Bronchial epithelial cell (primary cell): Measurements from ENCODE around the gene NDUFAF3. TPM values are rescaled to one million over a fixed set of nuclear protein-coding genes. Genes with fewer than 3 reads are reported as not detected.

Experiments
- DNase-seq: peaks from one replicate; pipeline ENCODE4 v3.0.0-alpha.2; 2010; ENCODE audit warnings: low read depth
- FAIRE-seq: peaks from 2 replicates; lab custom pipeline; 2011; peaks lifted over from hg19 to GRCh38; lab: Jason Lieb, UNC
- H3K27me3 ChIP-seq: 2 replicates; pipeline ENCODE4 v1.5.1; 2011; ENCODE audit warnings: low read length; ENCODE audit not compliant: control insufficient read depth, insufficient read depth
- H3K36me3 ChIP-seq: 2 replicates; pipeline ENCODE4 v1.5.1; 2011; ENCODE audit warnings: low read length; ENCODE audit not compliant: control insufficient read depth, insufficient read depth
- H3K4me3 ChIP-seq: 2 replicates; pipeline ENCODE4 v1.5.1; 2011; ENCODE audit warnings: mild to moderate bottlenecking, low read depth, low read length, control low read depth
- total RNA-seq: library from RNA; depleted of rRNA; stranded (reverse); fragments of >200 nt; gene quantifications from 2 replicates; pipeline ENCODE4 v1.2.1, GENCODE V29; 2014
- TF ChIP-seq, protein P1 (sequence below): IDR thresholded peaks from 2 replicates; pipeline ENCODE4 v1.5.1; 2011; ENCODE audit warnings: mild to moderate bottlenecking, moderate library complexity, low read length, control low read depth, inconsistent platforms; ENCODE audit not compliant: insufficient read depth, severe bottlenecking

NDUFAF3 gene
- total RNA-seq, 1 donor from 2014 or later: 36.3 TPM

GRCh38 chr3:48997102-48997635 lies 24.8 kb upstream of the NDUFAF3 start:
- Histone ChIP-seq H3K36me3 (no peaks in the 10 kb centered on the region), H3K27me3 (no peaks in the 10 kb centered on the region), H3K4me3 (no peak overlapping the region)
- TF ChIP-seq, protein P1, sequence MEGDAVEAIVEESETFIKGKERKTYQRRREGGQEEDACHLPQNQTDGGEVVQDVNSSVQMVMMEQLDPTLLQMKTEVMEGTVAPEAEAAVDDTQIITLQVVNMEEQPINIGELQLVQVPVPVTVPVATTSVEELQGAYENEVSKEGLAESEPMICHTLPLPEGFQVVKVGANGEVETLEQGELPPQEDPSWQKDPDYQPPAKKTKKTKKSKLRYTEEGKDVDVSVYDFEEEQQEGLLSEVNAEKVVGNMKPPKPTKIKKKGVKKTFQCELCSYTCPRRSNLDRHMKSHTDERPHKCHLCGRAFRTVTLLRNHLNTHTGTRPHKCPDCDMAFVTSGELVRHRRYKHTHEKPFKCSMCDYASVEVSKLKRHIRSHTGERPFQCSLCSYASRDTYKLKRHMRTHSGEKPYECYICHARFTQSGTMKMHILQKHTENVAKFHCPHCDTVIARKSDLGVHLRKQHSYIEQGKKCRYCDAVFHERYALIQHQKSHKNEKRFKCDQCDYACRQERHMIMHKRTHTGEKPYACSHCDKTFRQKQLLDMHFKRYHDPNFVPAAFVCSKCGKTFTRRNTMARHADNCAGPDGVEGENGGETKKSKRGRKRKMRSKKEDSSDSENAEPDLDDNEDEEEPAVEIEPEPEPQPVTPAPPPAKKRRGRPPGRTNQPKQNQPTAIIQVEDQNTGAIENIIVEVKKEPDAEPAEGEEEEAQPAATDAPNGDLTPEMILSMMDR: no peak
- DNase-seq (no peak), FAIRE-seq (no peak)

DNA sequence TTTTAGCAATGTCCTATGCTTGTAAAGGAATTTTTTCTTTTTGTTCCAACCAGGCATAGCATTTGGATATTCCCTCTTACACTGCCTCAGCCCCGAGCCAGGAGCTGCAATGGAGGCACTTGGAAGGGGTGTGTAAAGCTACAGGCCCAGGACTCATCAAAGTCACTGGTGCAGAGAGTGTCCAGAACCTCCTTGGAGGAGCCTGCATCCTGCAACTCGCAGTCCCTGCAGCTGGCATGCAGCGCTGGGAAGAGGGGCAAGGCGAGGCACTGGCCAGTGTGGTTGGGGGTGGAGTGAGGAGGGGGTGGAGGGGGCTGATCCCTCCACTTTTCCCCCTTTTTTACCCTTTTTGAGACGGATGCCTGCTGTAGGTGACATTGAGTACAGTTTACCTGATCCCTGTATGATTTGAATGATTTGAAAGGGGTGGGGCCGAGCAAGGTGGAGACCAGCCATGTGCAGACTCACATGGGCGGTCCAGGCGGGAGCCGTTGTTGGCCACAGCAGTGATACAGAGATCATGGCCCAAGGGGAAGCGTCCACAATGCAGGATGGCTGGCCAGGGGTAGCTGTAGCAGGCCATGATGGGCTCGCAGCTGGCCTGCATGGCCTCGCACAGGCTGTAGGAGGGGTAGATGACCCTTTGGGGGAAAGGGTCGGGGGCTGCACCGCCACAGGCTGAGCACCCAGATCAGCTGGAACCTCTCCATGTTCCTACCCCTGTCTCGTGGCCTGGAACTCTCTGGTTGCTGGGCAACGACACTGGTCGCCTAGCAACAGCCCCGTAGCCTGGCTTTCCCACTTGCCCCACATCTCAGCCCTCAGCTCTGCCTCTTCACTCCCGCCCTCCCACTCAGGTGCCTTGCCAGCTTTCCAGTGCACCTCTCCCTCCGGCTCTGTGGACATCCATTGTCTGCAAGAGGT lies 23.9 kb upstream of the NDUFAF3 start:
- no peak for FAIRE-seq
- no peak overlapping the region for H3K4me3 ChIP-seq
- TF ChIP-seq, protein P1: no peak

DNA sequence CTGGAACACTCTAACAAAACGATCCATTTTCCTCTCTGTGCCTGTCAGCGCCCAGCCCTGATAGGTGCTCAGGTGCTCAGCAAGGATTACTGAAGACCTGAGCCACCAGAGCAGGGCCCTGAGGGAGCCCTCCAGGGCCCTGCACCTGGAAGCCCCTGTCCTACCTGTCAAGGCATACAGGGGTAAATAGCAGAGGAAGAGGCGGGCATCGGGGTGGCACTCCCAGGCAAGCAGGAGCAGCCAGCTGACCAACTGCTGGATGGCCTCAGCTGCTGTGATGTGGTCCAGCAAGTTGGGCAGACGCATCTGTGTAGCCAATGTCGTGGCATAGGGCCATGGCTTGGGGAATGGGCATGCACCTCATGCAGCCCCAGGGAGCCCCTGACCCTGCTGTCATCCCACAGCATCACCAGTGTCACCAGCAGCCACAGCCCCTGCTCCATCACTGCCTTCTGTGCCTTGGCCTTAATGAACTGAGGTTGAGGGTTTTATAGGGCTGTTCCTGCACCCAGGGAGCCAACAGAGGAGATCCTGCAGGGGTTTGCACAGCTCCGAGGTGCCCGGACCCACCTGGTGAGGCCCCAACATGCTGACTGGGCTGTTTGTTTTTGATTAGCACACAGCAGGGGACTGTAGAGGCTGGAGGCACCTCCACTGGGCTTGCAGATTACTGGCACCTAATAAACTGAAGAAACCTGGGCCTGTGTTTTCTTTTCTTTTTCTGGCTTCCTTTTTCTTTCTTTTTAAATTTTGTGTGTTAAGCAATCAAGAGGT lies 22.6 kb upstream of the NDUFAF3 start:
- TF ChIP-seq, protein P1: no peak
- no peaks in the 10 kb centered on the region for H3K27me3 ChIP-seq
- FAIRE-seq (no peak), DNase-seq (no peak)
- no peak overlapping the region for H3K4me3 ChIP-seq
- no peaks in the 10 kb centered on the region for H3K36me3 ChIP-seq

More for the DNA sequence above, 23.9 kb upstream of the NDUFAF3 start:
- Histone ChIP-seq H3K36me3 (no peaks in the 10 kb centered on the region), H3K27me3 (no peaks in the 10 kb centered on the region)
- no peak for DNase-seq

DNA sequence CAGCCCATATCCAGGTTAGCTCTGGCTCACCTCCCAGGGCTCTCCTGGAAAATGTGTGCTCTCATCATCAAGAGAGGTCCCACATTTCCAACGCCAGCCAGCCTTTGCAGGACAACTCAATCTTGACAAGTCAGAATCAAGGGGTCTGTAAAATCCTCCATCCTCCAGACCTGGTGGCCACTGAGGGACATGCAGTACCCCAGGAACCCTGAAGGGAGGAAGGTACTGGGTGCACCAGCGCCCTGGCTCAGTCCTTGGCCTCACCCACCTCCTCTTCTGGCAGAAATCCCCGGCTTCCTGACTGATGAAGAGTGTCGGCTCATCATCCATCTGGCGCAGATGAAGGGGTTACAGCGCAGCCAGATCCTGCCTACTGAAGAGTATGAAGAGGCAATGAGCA lies 20.8 kb upstream of the NDUFAF3 start:
- FAIRE-seq: no peak
- no peaks in the 10 kb centered on the region for H3K27me3 ChIP-seq
- no peak for DNase-seq
- no peak overlapping the region for H3K4me3 ChIP-seq
- H3K36me3 ChIP-seq: no peaks in the 10 kb centered on the region
- TF ChIP-seq, protein P1: no peak

DNA sequence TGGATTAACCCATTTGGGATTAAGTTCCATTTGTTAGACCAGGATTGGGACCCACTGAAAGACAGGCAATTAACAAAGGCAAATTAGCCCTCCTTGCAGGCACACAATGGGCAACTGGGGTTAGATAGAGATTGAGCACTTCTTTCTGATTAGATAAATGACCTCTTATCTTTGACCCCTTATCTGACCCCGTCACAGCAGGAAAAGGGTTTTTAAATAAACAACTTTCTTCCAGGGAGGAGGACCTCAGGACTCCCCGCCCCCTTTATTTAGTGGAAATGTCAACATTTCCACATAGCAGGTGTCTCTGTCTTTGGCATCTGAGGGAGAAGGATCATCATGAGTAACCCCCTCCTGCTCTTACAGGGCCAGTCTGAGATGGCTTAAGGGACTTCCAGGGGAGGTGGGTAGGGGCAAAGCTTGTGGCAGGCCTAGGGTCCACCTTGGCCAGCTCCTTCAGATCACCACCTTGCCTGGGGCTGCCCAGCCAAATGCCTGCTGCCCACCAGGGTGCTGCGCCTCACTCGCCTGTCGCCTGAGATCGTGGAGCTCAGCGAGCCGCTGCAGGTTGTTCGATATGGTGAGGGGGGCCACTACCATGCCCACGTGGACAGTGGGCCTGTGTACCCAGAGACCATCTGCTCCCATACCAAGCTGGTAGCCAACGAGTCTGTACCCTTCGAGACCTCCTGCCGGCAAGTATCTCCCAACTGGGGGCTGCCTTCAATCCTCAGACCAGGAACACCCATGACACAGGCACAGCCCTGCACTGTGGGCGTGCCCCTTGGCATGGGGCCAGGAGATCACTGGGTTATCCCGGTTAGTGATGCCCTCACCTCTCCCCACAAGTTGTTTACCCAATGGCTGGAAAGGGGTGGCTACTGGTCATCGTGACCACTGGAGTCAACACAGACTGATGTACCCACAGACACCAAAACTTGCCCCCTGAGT lies 17.3 kb upstream of the NDUFAF3 start:
- FAIRE-seq: no peak
- H3K36me3 ChIP-seq: no peaks in the 10 kb centered on the region
- TF ChIP-seq, protein P1: no peak
- H3K4me3 ChIP-seq: no peak overlapping the region
- no peaks in the 10 kb centered on the region for H3K27me3 ChIP-seq
- DNase-seq: no peak
